ENCODE data around the gene AUNIP.

Gene AUNIP

DNA sequence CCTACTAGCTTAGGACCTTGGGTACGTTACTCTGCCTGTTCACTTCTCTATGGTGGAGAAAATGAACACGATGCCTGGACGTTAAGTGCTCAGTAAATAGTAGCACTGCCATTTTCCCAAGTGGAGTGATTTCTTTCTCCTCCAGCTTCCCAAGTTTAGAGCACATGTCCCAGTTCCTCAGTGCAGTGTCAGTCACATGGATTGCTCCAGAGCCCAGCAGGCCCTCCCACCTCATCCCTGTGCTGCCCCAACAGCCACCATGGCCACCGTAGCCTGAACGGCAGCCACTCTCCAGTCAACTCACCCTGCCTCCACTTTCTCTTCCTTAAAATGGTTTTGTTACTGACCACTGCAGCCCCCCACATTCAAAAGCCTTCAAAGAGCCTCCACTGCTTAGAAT lies 38.5 kb upstream of the AUNIP start:
- TF ChIP-seq GATA3 (IDR thresholded peaks at IDR 0.05; ENCODE audit: low read depth, low read length) (no peak), GATA2 (IDR thresholded peaks at IDR 0.05; ENCODE audit: low read depth, low read length) (no peak)

GRCh38 chr1:25896266-25896665 lies 37.0 kb upstream of the AUNIP start:
- no peak for TF ChIP-seq GATA3 (IDR thresholded peaks at IDR 0.05; ENCODE audit: low read depth, low read length)
- no peak for TF ChIP-seq GATA2 (IDR thresholded peaks at IDR 0.05; ENCODE audit: low read depth, low read length)

GRCh38 chr1:25895365-25895990 lies 36.2 kb upstream of the AUNIP start:
- TF ChIP-seq GATA2 (IDR thresholded peaks at IDR 0.05; ENCODE audit: low read depth, low read length) = peak; percentile 93
- TF ChIP-seq GATA3 (IDR thresholded peaks at IDR 0.05; ENCODE audit: low read depth, low read length) = no peak; the same call in none of the 2 replicates

DNA sequence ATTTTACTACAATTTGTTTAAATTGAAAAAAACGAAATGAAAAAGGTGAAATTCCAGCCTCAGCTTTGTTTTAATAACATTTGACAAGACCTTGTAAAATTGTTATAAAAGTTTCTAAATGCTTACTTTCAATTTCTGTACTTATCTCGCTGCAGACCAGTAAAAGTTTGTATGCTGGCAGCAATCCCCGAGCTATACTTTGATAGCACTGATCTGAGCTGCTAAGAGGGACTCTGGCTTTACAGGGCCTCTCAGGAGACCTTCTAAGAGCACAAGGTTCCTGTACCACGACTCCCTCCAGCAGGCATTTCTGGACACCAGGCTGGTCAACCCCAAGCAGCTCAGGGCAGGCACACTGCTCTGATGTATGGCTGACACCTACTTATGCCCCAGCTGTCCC lies 33.9 kb upstream of the AUNIP start:
- TF ChIP-seq GATA2 (IDR thresholded peaks at IDR 0.05; ENCODE audit: low read depth, low read length) = no peak
- TF ChIP-seq GATA3 (IDR thresholded peaks at IDR 0.05; ENCODE audit: low read depth, low read length) = no peak

DNA sequence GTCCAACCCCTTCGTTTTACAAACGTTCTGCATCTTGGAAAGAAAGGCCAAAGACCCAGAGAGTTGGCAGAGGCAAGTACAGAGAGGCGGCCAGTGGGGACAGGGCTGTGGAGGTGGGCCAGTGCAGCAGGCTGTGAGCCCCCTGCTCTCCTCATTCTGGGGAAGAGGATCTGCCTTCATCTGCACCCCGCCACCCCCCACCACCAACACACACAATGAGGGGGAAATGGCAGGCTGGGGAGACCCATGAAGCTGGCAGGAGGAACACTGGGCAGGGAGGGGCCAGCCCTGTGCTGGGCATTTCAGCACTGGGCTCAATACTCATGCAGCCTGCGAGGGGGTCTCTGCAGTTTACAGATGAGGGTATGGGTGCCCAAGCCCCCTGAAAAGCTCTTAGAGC lies 32.3 kb upstream of the AUNIP start:
- TF ChIP-seq GATA2 (IDR thresholded peaks at IDR 0.05; ENCODE audit: low read depth, low read length) = no peak
- no peak for TF ChIP-seq GATA3 (IDR thresholded peaks at IDR 0.05; ENCODE audit: low read depth, low read length)

GRCh38 chr1:25890239-25891034 lies 31.2 kb upstream of the AUNIP start:
- TF ChIP-seq GATA3 (IDR thresholded peaks at IDR 0.05; ENCODE audit: low read depth, low read length) (no peak), GATA2 (IDR thresholded peaks at IDR 0.05; ENCODE audit: low read depth, low read length) (no peak)

- TF ChIP-seq GATA3 (IDR thresholded peaks at IDR 0.05; ENCODE audit: low read depth, low read length) (no peak), GATA2 (IDR thresholded peaks at IDR 0.05; ENCODE audit: low read depth, low read length) (no peak)
These were observed 30.2 kb upstream of the AUNIP start for GRCh38 chr1:25889470-25889869.

- TF ChIP-seq GATA2 (IDR thresholded peaks at IDR 0.05; ENCODE audit: low read depth, low read length) (no peak), GATA3 (IDR thresholded peaks at IDR 0.05; ENCODE audit: low read depth, low read length) (no peak)
These were observed 29.2 kb upstream of the AUNIP start for GRCh38 chr1:25888426-25888987.

DNA sequence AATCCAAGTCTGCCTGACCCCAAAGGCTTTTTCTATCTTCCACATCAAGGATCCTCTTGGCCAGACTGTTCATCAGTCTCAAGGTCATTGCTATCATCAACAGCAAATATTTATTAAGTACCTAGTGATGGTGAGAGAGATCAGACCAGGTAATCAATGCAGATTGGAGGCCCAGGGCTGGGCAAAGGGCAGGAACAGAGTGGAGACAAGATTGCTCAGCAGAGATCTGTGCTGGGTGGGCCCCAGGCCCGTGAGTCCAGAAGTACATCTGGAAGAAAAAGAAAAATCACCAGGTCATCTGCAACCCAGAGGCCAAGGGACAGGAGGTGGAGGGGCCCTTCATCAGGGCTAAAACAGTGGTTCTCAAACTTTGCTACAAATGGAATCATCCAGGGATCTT lies 26.3 kb upstream of the AUNIP start:
- TF ChIP-seq GATA2 (IDR thresholded peaks at IDR 0.05; ENCODE audit: low read depth, low read length) = no peak
- TF ChIP-seq GATA3 (IDR thresholded peaks at IDR 0.05; ENCODE audit: low read depth, low read length) = no peak

GRCh38 chr1:25881266-25881665 lies 22.0 kb upstream of the AUNIP start:
- no peak for TF ChIP-seq GATA2 (IDR thresholded peaks at IDR 0.05; ENCODE audit: low read depth, low read length)
- no peak for TF ChIP-seq GATA3 (IDR thresholded peaks at IDR 0.05; ENCODE audit: low read depth, low read length)

- TF ChIP-seq GATA2 (IDR thresholded peaks at IDR 0.05; ENCODE audit: low read depth, low read length) (no peak), GATA3 (IDR thresholded peaks at IDR 0.05; ENCODE audit: low read depth, low read length) (no peak)
These were observed 21.3 kb upstream of the AUNIP start for GRCh38 chr1:25880518-25880917.

GRCh38 chr1:25879675-25880074 lies 20.4 kb upstream of the AUNIP start:
- TF ChIP-seq GATA3 (IDR thresholded peaks at IDR 0.05; ENCODE audit: low read depth, low read length) = no peak
- TF ChIP-seq GATA2 (IDR thresholded peaks at IDR 0.05; ENCODE audit: low read depth, low read length) = no peak

- no peak for TF ChIP-seq GATA3 (IDR thresholded peaks at IDR 0.05; ENCODE audit: low read depth, low read length)
- no peak for TF ChIP-seq GATA2 (IDR thresholded peaks at IDR 0.05; ENCODE audit: low read depth, low read length)
These were observed 19.4 kb upstream of the AUNIP start for GRCh38 chr1:25878690-25879089.

DNA sequence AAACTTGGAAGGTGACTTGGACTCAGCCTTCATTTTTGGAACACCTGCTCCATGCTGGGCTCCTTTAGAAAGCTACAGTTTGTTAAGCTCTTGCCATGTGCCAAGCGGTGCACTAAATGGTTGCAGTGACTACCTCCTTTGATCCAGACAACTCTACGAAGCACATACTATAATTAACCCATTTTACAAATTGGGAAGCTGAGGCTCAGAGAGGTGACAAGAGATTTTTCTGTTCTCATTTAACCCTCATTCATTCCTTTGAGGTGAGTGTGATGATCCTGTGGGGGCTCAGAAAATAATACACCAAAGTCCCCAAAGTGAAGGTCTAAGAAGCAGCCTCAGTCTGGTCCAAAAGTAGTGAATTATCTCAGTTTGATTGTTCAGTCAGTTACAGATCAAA lies 17.9 kb upstream of the AUNIP start:
- TF ChIP-seq GATA2 (IDR thresholded peaks at IDR 0.05; ENCODE audit: low read depth, low read length) = no peak
- no peak for TF ChIP-seq GATA3 (IDR thresholded peaks at IDR 0.05; ENCODE audit: low read depth, low read length)

DNA sequence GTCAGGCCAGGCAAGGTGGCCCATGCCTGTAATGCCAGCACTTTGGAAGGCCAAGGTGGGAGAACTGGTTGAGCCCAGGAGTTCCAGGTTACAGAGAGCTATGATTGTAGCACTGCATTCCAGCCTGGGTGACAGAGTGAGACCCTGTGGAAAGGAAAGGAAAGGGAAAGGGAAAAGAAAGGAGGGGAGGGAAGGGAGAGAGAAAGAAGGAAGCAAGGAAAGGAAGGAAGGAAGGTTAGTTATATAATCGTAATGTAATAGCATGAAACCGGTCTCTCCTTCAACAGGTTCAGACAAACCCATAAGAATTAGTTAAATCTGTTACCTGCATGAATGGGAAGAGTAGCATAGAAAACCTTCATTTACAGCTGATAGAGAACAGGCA lies 17.4 kb upstream of the AUNIP start:
- TF ChIP-seq GATA2 (IDR thresholded peaks at IDR 0.05; ENCODE audit: low read depth, low read length) (no peak), GATA3 (IDR thresholded peaks at IDR 0.05; ENCODE audit: low read depth, low read length) (no peak)
